Measurements from ENCODE around the gene UTS2R. TPM values are rescaled to one million over a fixed set of nuclear protein-coding genes. Genes with fewer than 3 reads are reported as not detected.

The UTS2R gene
- total RNA-seq, 1 experiment from 2014 or later: 0.46 TPM

DNA sequence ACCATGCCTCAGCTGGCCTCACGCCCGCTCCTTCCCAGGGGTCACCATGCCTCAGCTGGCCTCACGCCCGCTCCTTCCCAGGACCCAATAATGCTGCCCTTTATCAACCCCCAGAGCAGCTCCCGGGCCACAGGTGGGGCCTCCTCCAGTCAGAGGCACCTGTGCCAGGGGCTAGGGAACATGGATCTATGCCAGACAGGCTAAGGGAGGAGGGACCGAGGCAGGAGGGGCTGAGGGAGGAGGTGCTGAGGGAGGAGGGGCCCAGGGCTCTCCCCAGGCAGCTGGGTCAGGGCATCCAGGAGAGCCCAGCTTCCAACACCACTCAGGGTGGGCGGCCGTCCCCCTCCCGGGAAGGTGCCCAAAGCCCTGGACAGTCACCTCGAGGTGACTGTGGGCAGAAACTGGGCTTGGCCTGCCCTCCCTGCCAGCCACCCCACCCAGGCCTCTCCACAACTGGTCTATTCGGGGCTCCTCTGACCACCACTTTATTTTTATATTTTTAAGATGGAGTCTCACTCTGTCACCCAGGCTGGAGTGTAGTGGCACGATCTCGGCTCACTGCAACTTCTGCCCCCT is 19.4 kb downstream of the UTS2R start:
- no peaks in the 10 kb centered on the region for H3K27me3 Mint-ChIP-seq (ENCODE audit: low read depth)
- CTCF ChIA-PET: no interaction called here
- POLR2A ChIA-PET: no interaction called here
- no peaks in the 10 kb centered on the region for H3K4me1 Mint-ChIP-seq
- no peaks in the 10 kb centered on the region for H3K36me3 Mint-ChIP-seq
- H3K27ac Mint-ChIP-seq: no peak overlapping the region
- H3K9me3 Mint-ChIP-seq: no peaks in the 10 kb centered on the region
- DNase-seq (ENCODE audit: low spot score) (no peak), ATAC-seq (no peak)
- TF ChIP-seq, protein P1, sequence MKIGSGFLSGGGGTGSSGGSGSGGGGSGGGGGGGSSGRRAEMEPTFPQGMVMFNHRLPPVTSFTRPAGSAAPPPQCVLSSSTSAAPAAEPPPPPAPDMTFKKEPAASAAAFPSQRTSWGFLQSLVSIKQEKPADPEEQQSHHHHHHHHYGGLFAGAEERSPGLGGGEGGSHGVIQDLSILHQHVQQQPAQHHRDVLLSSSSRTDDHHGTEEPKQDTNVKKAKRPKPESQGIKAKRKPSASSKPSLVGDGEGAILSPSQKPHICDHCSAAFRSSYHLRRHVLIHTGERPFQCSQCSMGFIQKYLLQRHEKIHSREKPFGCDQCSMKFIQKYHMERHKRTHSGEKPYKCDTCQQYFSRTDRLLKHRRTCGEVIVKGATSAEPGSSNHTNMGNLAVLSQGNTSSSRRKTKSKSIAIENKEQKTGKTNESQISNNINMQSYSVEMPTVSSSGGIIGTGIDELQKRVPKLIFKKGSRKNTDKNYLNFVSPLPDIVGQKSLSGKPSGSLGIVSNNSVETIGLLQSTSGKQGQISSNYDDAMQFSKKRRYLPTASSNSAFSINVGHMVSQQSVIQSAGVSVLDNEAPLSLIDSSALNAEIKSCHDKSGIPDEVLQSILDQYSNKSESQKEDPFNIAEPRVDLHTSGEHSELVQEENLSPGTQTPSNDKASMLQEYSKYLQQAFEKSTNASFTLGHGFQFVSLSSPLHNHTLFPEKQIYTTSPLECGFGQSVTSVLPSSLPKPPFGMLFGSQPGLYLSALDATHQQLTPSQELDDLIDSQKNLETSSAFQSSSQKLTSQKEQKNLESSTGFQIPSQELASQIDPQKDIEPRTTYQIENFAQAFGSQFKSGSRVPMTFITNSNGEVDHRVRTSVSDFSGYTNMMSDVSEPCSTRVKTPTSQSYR (CRISPR knock-in tag; IDR thresholded peaks at IDR 0.05): no peak
- TF ChIP-seq TEAD1 (CRISPR knock-in tag; IDR thresholded peaks at IDR 0.05) (no peak), SOX15 (CRISPR knock-in tag; IDR thresholded peaks at IDR 0.05) (no peak), GRHL2 (CRISPR knock-in tag; IDR thresholded peaks at IDR 0.05; ENCODE audit: insufficient replicate concordance, severe bottlenecking) (no peak), NFATC4 (CRISPR knock-in tag; IDR thresholded peaks at IDR 0.05) (no peak), EMX1 (CRISPR knock-in tag; IDR thresholded peaks at IDR 0.05) (no peak), ZNF423 (CRISPR knock-in tag; IDR thresholded peaks at IDR 0.05) (no peak), PRRX2 (CRISPR knock-in tag; IDR thresholded peaks at IDR 0.05) (no peak)
- TF ChIP-seq, protein P2, sequence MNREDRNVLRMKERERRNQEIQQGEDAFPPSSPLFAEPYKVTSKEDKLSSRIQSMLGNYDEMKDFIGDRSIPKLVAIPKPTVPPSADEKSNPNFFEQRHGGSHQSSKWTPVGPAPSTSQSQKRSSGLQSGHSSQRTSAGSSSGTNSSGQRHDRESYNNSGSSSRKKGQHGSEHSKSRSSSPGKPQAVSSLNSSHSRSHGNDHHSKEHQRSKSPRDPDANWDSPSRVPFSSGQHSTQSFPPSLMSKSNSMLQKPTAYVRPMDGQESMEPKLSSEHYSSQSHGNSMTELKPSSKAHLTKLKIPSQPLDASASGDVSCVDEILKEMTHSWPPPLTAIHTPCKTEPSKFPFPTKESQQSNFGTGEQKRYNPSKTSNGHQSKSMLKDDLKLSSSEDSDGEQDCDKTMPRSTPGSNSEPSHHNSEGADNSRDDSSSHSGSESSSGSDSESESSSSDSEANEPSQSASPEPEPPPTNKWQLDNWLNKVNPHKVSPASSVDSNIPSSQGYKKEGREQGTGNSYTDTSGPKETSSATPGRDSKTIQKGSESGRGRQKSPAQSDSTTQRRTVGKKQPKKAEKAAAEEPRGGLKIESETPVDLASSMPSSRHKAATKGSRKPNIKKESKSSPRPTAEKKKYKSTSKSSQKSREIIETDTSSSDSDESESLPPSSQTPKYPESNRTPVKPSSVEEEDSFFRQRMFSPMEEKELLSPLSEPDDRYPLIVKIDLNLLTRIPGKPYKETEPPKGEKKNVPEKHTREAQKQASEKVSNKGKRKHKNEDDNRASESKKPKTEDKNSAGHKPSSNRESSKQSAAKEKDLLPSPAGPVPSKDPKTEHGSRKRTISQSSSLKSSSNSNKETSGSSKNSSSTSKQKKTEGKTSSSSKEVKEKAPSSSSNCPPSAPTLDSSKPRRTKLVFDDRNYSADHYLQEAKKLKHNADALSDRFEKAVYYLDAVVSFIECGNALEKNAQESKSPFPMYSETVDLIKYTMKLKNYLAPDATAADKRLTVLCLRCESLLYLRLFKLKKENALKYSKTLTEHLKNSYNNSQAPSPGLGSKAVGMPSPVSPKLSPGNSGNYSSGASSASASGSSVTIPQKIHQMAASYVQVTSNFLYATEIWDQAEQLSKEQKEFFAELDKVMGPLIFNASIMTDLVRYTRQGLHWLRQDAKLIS (CRISPR knock-in tag; IDR thresholded peaks at IDR 0.05; ENCODE audit: borderline replicate concordance): no peak
- H3K4me3 Mint-ChIP-seq: no peak overlapping the region

DNA sequence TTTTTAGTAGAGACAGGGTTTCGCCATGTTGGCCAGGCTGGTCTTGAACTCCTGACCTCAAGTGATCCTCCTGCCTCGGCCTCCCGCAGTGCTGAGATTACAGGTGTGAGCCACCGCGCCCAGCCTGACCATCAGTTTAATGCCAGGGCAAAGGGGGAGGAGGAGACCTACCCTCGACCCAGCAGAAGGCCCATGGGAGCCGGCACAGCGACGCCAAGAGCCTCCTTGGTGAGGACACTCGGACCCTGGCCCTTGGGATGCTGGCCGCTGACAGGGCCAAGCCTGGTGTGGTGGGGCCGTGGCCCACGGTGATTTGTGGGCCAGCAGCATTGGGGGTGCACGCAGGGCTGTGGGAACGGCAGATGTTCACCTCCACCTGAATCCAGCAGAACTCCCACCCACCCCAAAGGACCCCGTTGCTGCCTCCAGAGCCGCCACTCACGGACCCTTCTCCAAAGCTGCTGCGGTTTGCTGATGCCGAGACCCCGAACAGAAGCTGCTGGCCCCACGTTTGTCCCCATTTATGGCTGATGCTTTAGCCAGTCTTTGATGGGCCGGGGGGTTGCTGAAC is 20.0 kb downstream of the UTS2R start:
- H3K4me3 Mint-ChIP-seq: no peak overlapping the region
- POLR2A ChIA-PET: no interaction called here
- CTCF ChIA-PET: no interaction called here
- TF ChIP-seq TCF7 (CRISPR knock-in tag; IDR thresholded peaks at IDR 0.05; ENCODE audit: low read depth) (no peak), NFYB (CRISPR knock-in tag; conservative IDR thresholded peaks at IDR 0.05; ENCODE audit: low read depth) (no peak), SOX15 (CRISPR knock-in tag; IDR thresholded peaks at IDR 0.05) (no peak), IRF2 (CRISPR knock-in tag; IDR thresholded peaks at IDR 0.05; ENCODE audit: borderline replicate concordance, low read depth) (no peak)
- TF ChIP-seq, protein P3, sequence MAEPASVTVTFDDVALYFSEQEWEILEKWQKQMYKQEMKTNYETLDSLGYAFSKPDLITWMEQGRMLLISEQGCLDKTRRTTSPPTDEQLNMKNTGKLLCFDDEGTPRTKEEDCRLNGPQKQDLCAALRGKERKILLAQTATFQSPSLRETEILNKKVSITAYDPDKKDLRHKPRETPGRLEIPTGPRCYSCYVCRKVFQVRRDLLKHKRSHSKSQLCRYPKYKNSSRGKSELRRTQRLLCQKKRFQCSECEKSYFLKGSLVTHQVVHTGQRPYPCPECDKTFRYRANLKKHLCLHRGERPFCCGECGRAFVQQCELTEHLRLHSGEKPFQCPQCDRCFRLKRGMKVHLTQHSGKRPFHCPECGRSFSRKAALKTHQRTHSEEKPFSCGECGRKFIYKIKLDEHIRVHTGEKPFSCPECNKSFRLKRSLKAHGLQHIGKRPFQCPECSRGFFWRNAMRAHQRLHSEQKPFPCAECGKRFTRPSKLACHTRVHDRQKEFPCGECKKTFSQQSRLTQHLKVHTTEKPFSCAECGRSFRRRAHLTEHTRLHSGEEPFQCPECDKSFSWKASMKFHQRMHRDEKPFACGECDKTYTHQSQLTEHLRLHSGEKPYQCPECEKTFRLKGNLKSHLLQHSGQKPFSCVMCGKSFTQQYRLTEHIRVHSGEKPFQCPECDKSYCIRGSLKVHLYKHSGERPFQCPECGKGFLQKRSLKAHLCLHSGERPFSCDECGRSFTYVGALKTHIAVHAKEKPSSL (CRISPR knock-in tag; conservative IDR thresholded peaks at IDR 0.05): no peak
- TF ChIP-seq, protein P4, sequence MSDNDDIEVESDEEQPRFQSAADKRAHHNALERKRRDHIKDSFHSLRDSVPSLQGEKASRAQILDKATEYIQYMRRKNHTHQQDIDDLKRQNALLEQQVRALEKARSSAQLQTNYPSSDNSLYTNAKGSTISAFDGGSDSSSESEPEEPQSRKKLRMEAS (CRISPR knock-in tag; IDR thresholded peaks at IDR 0.05): no peak
- TF ChIP-seq, protein P5, sequence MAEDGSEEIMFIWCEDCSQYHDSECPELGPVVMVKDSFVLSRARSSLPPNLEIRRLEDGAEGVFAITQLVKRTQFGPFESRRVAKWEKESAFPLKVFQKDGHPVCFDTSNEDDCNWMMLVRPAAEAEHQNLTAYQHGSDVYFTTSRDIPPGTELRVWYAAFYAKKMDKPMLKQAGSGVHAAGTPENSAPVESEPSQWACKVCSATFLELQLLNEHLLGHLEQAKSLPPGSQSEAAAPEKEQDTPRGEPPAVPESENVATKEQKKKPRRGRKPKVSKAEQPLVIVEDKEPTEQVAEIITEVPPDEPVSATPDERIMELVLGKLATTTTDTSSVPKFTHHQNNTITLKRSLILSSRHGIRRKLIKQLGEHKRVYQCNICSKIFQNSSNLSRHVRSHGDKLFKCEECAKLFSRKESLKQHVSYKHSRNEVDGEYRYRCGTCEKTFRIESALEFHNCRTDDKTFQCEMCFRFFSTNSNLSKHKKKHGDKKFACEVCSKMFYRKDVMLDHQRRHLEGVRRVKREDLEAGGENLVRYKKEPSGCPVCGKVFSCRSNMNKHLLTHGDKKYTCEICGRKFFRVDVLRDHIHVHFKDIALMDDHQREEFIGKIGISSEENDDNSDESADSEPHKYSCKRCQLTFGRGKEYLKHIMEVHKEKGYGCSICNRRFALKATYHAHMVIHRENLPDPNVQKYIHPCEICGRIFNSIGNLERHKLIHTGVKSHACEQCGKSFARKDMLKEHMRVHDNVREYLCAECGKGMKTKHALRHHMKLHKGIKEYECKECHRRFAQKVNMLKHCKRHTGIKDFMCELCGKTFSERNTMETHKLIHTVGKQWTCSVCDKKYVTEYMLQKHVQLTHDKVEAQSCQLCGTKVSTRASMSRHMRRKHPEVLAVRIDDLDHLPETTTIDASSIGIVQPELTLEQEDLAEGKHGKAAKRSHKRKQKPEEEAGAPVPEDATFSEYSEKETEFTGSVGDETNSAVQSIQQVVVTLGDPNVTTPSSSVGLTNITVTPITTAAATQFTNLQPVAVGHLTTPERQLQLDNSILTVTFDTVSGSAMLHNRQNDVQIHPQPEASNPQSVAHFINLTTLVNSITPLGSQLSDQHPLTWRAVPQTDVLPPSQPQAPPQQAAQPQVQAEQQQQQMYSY (CRISPR knock-in tag; IDR thresholded peaks at IDR 0.05): no peak
- no peaks in the 10 kb centered on the region for H3K36me3 Mint-ChIP-seq
- no peaks in the 10 kb centered on the region for H3K27me3 Mint-ChIP-seq (ENCODE audit: low read depth)
- H3K9me3 Mint-ChIP-seq: no peaks in the 10 kb centered on the region
- H3K27ac Mint-ChIP-seq: no peak overlapping the region
- H3K4me1 Mint-ChIP-seq: no peaks in the 10 kb centered on the region
- no peak for DNase-seq (ENCODE audit: low spot score)
- ATAC-seq: no peak

Measured in WTC11 (cell line).